T-cell (primary cell): ENCODE measurements around the gene KIZ. TPM values are rescaled to one million over a fixed set of nuclear protein-coding genes. Genes with fewer than 3 reads are reported as not detected.

ENCODE experiments used
- ATAC-seq, 4 experiments: fragments of 200-7000 bp in 3 of 4; fragments of 150-1000 bp in 1 of 4; cut with Tn5 transposase; replicated peaks in 1 of 4; 1 replicate in 3 of 4; 2 replicates in 1 of 4; pipeline ENCODE4 v1.10.0; 2021; ENCODE audit warnings: moderate library complexity in 3 of 4, mild to moderate bottlenecking in 2 of 4, moderate number of reproducible peaks in 1 of 4
- CTCF ChIA-PET, 2 donors: fragments of 300-600 bp; sonication (Branson Sonifier 250); formaldehyde crosslinking; loops; one replicate each; lab custom pipeline; 2022; ENCODE audit warnings: antibody characterized with exemption in 2 of 2; lab: Charles Lee
- POLR2A ChIA-PET, 2 donors: fragments of 300-600 bp; sonication (Branson Sonifier 250); formaldehyde crosslinking; loops; one replicate each; lab custom pipeline; 2022; ENCODE audit warnings: antibody characterized with exemption in 2 of 2; lab: Charles Lee
- DNase-seq, 35 experiments: peaks; one replicate each; pipeline versions ENCODE4 v3.0.0 to v3.0.0-alpha.2; 2013 to 2023
- H3K27ac ChIP-seq: one replicate; pipeline ENCODE4 v1.5.1; 2013; ENCODE audit warnings: low read length
- H3K27me3 ChIP-seq, 2 experiments: replicated peaks in 1 of 2; 1 replicate in 1 of 2; 2 replicates in 1 of 2; pipeline versions ENCODE4 v1.6.1 to v1.7.0; 2013; ENCODE audit warnings: low read length in 1 of 2, mixed read lengths in 1 of 2; ENCODE audit not compliant: control insufficient read depth in 2 of 2, insufficient read depth in 2 of 2; ENCODE audit errors: extremely low read depth in 1 of 2
- H3K36me3 ChIP-seq, 2 donors: 1 replicate in 1 of 2; 2 replicates in 1 of 2; pipeline versions ENCODE4 v1.6.1 to v1.7.0; 2013; ENCODE audit warnings: low read length in 1 of 2; ENCODE audit not compliant: control insufficient read depth in 2 of 2, insufficient read depth in 1 of 2; ENCODE audit errors: extremely low read depth in 1 of 2
- H3K4me1 ChIP-seq, 2 experiments: 1 replicate in 1 of 2; 2 replicates in 1 of 2; pipeline versions ENCODE4 v1.6.1 to v1.7.0; 2013; ENCODE audit warnings: low read length in 2 of 2, mixed read lengths in 1 of 2; ENCODE audit not compliant: insufficient read depth in 2 of 2, control insufficient read depth in 1 of 2; ENCODE audit errors: extremely low read depth in 1 of 2
- H3K4me3 ChIP-seq, 2 donors: 1 replicate in 1 of 2; 2 replicates in 1 of 2; pipeline versions ENCODE4 v1.5.1 to v1.7.0; 2013; ENCODE audit warnings: mild to moderate bottlenecking in 2 of 2, low read length in 1 of 2, moderate library complexity in 1 of 2; ENCODE audit not compliant: control insufficient read depth in 1 of 2; ENCODE audit errors: extremely low read depth in 1 of 2
- H3K9me3 ChIP-seq: 2 replicates; pipeline ENCODE4 v1.7.0; 2013
- H3K27ac Mint-ChIP-seq, 2 donors: one replicate each; pipeline ENCODE4 v1.8.0; 2020 to 2021; ENCODE audit warnings: mild to moderate bottlenecking in 2 of 2, mixed read lengths in 2 of 2
- H3K27me3 Mint-ChIP-seq, 2 donors: one replicate each; pipeline ENCODE4 v1.8.0; 2021 to 2022; ENCODE audit warnings: mixed read lengths in 2 of 2
- H3K36me3 Mint-ChIP-seq: one replicate; pipeline ENCODE4 v1.8.0; 2021; ENCODE audit warnings: mixed read lengths
- H3K4me1 Mint-ChIP-seq, 3 donors: one replicate each; pipeline ENCODE4 v1.8.0; 2020 to 2022; ENCODE audit warnings: mixed read lengths in 3 of 3, mild to moderate bottlenecking in 1 of 3
- H3K4me3 Mint-ChIP-seq, 3 donors: one replicate each; pipeline ENCODE4 v1.8.0; 2020 to 2022; ENCODE audit warnings: mild to moderate bottlenecking in 3 of 3, mixed read lengths in 3 of 3, moderate library complexity in 3 of 3
- H3K9me3 Mint-ChIP-seq, 3 donors: one replicate each; pipeline ENCODE4 v1.8.0; 2020 to 2022; ENCODE audit warnings: mixed read lengths in 3 of 3
- WGBS: methylation state at CpG from one replicate; pipeline ENCODE4 v1.1.5; 2013; ENCODE audit warnings: missing lambda C conversion rate; ENCODE audit not compliant: insufficient coverage; 5-methylcytosine and 5-hydroxymethylcytosine counted together
- total RNA-seq, 35 experiments: library from RNA in 6 of 35; stranded (reverse) in 6 of 35; fragments of 120-200 nt in 1 of 35; gene quantifications; one replicate each; pipeline versions ENCODE4 v1.2.1 to v1.2.4 and lab custom pipeline; 2013 to 2026

The KIZ gene, protein sequence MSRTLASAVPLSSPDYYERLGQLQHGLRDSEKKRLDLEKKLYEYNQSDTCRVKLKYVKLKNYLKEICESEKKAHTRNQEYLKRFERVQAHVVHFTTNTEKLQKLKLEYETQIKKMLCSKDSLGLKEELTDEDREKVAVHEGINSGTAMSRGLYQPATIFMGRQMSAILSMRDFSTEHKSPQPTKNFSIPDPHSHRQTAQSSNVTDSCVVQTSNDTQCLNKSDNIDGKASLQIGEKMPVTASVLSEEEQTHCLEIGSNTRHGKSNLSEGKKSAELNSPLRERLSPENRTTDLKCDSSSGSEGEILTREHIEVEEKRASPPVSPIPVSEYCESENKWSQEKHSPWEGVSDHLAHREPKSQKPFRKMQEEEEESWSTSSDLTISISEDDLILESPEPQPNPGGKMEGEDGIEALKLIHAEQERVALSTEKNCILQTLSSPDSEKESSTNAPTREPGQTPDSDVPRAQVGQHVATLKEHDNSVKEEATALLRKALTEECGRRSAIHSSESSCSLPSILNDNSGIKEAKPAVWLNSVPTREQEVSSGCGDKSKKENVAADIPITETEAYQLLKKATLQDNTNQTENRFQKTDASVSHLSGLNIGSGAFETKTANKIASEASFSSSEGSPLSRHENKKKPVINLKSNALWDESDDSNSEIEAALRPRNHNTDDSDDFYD
- 10 to 100 TPM; 30.1 to 44.0 (median 41.2) TPM for total RNA-seq
- 27.1 TPM for total RNA-seq (2013)
- 6.1 to 51.7 (median 26.7) reads per million in 29 experiments for total RNA-seq (lab: John Stamatoyannopoulos, UW)

DNA sequence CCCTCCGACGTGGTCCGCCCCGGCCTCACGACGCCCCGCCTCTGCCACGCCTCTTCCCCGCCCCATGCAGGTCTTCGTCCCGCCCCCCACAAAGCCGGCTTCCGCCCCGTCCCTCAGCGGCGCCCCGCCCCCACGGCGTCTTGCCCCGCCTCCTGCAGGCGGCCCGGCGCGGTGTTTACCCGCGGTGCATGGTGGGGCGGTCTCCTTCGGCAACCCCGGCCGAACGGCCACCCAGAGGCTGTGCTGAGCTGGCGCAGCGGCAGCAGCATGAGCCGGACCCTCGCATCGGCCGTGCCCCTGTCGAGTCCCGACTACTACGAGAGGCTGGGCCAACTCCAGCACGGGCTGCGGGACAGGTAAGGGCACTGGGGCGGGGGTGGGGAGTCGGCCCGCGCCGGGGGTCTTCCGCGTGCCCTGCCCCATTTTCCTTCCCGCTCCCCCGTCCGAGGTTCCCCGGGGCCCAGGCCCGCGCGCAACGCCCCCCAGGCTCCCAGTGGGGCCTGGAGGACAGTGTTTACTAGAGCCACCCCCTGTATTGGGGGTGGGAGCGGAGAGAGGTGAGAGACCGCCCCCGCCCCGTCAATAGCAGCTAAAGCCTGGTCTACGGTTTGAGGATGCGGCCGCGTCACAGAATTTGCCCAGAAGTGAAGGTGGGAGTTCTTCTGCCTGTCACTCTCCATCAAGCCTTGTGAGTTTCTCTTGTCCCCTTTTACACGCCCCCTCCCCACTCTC lies at the start of gene KIZ:
KIZ (plus strand) TSS at position 234 of the 732 bp plus-strand sequence; CDS start at position 268, 34 bp downstream.
- H3K27me3 Mint-ChIP-seq: peaks cover 2 to 5% of the 10 kb centered on the region in 2 donors
- peak within 1 kb of the TSS; percentile 41 for H3K27ac ChIP-seq
- peaks cover 12% of the 10 kb centered on the region for H3K36me3 Mint-ChIP-seq
- under 1% methylated on average over 38 of the region's 66 CpGs for WGBS
- H3K4me1 ChIP-seq: peaks cover 9 to 13% of the 10 kb centered on the region in 2 experiments
- H3K9me3 Mint-ChIP-seq: no peaks in the 10 kb centered on the region
- H3K27ac Mint-ChIP-seq: peak within 1 kb of the TSS; percentile 81 to 89
- peaks cover 0 to 4% of the 10 kb centered on the region in 2 donors for H3K36me3 ChIP-seq
- H3K4me1 Mint-ChIP-seq: peaks cover 19 to 26% (median 25%) of the 10 kb centered on the region in 3 donors
- DNase-seq (peak; percentile 85 to 99 (median 95)), ATAC-seq (peak; percentile 96 to 98 (median 96))
- H3K9me3 ChIP-seq: no peaks in the 10 kb centered on the region
- H3K27me3 ChIP-seq: peaks cover 0 to 2% of the 10 kb centered on the region in 2 experiments
- peak within 1 kb of the TSS; percentile 80 to 92 (median 91) for H3K4me3 Mint-ChIP-seq
- POLR2A ChIA-PET: interaction anchor here in 1 of 2 donors (0.6 to 0.7 kb wide), 2 partner anchors 11 to 263 kb away, joined by 3 read pairs; no protein-coding TSS in a partner anchor
- H3K4me3 ChIP-seq: peak within 1 kb of the TSS; percentile 72 to 83
- CTCF ChIA-PET: interaction anchor here (0.6 to 1.1 kb wide), 4 partner anchors 10 to 403 kb away, joined by 3 to 5 read pairs (median 3); no protein-coding TSS in a partner anchor

DNA sequence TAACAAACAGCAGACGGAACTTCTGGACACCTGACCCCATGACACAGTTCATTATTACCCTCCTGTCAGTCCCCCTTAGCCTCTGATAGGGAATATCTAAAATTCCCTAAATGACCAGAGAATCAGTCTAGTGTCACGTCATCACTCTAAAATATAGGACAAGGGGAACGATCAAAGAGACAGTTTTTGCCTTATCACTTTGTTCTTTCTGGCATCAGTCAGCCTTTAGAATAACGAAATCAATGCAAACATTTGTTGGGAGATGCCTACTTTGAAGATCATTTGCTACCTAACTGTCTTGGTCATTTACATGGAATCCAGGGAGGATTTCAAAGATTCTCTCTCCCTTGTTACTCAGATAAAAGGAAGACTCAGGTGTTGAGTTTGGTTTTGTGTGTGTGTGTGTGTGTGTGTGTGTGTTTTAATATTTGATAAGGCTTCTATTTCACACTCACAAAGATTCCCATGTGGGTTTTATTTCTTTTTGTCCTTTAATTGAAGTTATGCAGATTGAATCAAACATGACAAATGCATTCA lies 48.0 kb upstream of the KIZ start:
- WGBS: 71% methylated on average over 1 of the region's 4 CpGs
- ATAC-seq: no peak

DNA sequence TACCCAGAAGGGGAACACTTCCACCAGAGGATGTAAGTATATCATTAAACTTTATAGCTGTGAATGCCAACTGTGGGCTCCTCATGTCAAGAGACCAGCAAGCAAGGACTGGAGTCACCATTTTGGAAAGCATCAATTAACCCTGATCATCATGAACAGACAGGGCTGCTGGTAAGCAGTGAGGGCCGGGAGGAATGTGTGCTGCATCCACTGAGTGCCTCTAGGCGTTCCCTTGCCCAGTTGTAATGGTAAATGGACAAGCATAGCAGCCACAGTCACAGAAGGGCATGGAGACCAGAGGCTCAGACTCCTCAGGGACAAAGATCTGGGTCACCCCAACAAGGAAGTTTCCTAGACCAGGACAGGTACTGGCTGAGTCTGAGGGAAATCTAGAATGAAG lies 43.3 kb upstream of the KIZ start:
- WGBS: 50% methylated on average over 2 of the region's 2 CpGs
- no peak for ATAC-seq

More for the DNA sequence above, 48.0 kb upstream of the KIZ start:
- Mint-ChIP-seq H3K9me3 (no peaks in the 10 kb centered on the region), H3K27me3 (peaks cover 30 to 37% of the 10 kb centered on the region in 2 donors), H3K4me1 (no peaks in the 10 kb centered on the region), H3K4me3 (no peak overlapping the region), H3K27ac (no peak overlapping the region), H3K36me3 (no peaks in the 10 kb centered on the region)
- Histone ChIP-seq H3K9me3 (no peaks in the 10 kb centered on the region), H3K4me1 (no peaks in the 10 kb centered on the region), H3K27ac (no peak overlapping the region), H3K4me3 (no peak overlapping the region), H3K27me3 (peaks cover 2 to 19% of the 10 kb centered on the region in 2 experiments), H3K36me3 (no peaks in the 10 kb centered on the region)
- DNase-seq: no peak
- POLR2A ChIA-PET: no interaction called here
- CTCF ChIA-PET: no interaction called here

DNA sequence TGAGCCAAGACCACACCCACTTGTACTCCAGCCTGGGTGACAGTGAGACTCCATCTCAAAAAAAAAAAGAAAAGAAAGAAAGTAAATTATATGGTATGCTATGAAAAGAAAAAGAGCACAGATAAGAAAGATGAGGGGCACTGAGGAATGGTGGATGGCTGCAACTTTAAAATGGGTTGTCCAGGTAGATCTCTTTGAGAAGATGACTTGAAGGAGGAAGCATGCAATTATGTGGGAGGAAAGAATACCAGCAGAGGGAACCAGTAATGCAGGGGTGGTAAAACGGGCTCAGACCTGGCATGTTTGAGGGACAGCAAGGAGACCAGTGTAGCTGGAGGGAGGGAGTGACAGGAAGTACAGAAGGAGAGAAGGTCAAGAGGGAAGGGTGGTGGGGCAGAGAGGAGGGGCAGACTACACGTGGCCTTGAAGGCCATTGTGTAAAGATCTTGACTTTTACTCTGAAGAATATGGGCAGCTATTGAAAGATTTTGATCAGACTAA lies 42.0 kb upstream of the KIZ start:
- no peaks in the 10 kb centered on the region for H3K9me3 ChIP-seq
- H3K4me1 ChIP-seq: no peaks in the 10 kb centered on the region
- no peaks in the 10 kb centered on the region for H3K4me1 Mint-ChIP-seq
- ATAC-seq (no peak), DNase-seq (no peak)
- H3K9me3 Mint-ChIP-seq: no peaks in the 10 kb centered on the region
- no peak overlapping the region for H3K4me3 Mint-ChIP-seq
- peaks cover 47 to 48% of the 10 kb centered on the region in 2 donors for H3K27me3 Mint-ChIP-seq
- ChIA-PET CTCF (no interaction called here), POLR2A (no interaction called here)
- no peaks in the 10 kb centered on the region for H3K36me3 Mint-ChIP-seq
- H3K36me3 ChIP-seq: no peaks in the 10 kb centered on the region
- H3K27me3 ChIP-seq: peaks cover 5% of the 10 kb centered on the region in 2 experiments
- H3K27ac ChIP-seq: no peak overlapping the region
- 18% methylated on average over 1 of the region's 2 CpGs for WGBS
- H3K4me3 ChIP-seq: no peak overlapping the region
- no peak overlapping the region for H3K27ac Mint-ChIP-seq

More for the DNA sequence above, 43.3 kb upstream of the KIZ start:
- H3K4me1 Mint-ChIP-seq: no peaks in the 10 kb centered on the region
- H3K36me3 Mint-ChIP-seq: no peaks in the 10 kb centered on the region
- H3K27ac Mint-ChIP-seq: no peak overlapping the region
- Histone ChIP-seq H3K4me3 (no peak overlapping the region), H3K27ac (no peak overlapping the region), H3K27me3 (peaks cover 2 to 5% of the 10 kb centered on the region in 2 experiments), H3K9me3 (no peaks in the 10 kb centered on the region), H3K36me3 (no peaks in the 10 kb centered on the region), H3K4me1 (no peaks in the 10 kb centered on the region)
- CTCF ChIA-PET: no interaction called here
- H3K27me3 Mint-ChIP-seq: peaks cover 42 to 48% of the 10 kb centered on the region in 2 donors
- no peak for DNase-seq
- H3K4me3 Mint-ChIP-seq: no peak overlapping the region
- POLR2A ChIA-PET: no interaction called here
- no peaks in the 10 kb centered on the region for H3K9me3 Mint-ChIP-seq

DNA sequence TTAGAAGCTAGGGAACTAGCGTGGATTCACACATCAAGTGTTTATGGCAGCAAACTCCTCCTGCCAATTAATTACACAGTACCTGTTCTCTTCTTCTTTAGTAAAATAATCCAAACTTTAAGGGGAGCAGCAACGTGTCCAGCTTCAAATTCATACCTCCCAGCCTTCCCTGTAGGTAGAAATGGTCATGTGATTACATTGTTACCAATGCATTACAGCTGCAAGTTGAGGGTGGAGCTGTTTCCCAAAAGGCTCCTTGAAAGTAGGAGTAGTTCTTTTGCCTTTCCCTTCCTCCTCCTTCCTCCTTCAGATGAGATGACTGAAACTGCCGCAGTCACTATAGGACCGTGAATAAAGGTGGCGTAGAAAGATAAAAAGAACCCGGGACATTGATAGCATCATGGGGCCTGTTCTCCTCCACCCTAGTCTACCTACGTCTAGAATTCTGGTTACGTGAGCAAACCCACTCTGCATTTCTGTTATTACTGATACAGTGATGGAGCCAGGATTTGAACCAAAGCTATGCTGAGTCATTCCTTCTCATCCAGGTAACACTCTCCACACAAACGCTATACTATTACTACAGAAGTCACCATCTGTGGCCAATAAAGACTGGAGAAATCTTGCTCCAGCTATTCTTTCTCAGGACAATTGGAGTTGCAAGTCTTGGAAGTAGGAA lies 37.9 kb upstream of the KIZ start:
- Mint-ChIP-seq H3K4me3 (no peak overlapping the region), H3K27me3 (peaks cover 64 to 71% of the 10 kb centered on the region in 2 donors), H3K27ac (no peak overlapping the region), H3K36me3 (no peaks in the 10 kb centered on the region), H3K4me1 (no peaks in the 10 kb centered on the region), H3K9me3 (no peaks in the 10 kb centered on the region)
- Histone ChIP-seq H3K27ac (no peak overlapping the region), H3K9me3 (no peaks in the 10 kb centered on the region), H3K4me1 (no peaks in the 10 kb centered on the region), H3K27me3 (peaks cover 9 to 20% of the 10 kb centered on the region in 2 experiments), H3K4me3 (no peak overlapping the region), H3K36me3 (no peaks in the 10 kb centered on the region)
- no peak for ATAC-seq
- 60% methylated on average over 1 of the region's 9 CpGs for WGBS
- POLR2A ChIA-PET: no interaction called here
- no peak for DNase-seq
- CTCF ChIA-PET: no interaction called here
